Kidney tubule cell (primary cell): ENCODE data around the gene MYO7A.

ENCODE experiments used
- DNase-seq: peaks from one replicate; pipeline ENCODE4 v3.0.0-alpha.2; 2018; ENCODE audit warnings: low spot score

The MYO7A gene

GRCh38 chr11:77167111-77167626 lies 39.1 kb downstream of the MYO7A start:
- no peak for DNase-seq

GRCh38 chr11:77167791-77168190 lies 39.7 kb downstream of the MYO7A start:
- no peak for DNase-seq

GRCh38 chr11:77170107-77170506 lies 42.1 kb downstream of the MYO7A start:
- DNase-seq, result no peak

GRCh38 chr11:77171254-77171653 lies 43.2 kb downstream of the MYO7A start:
- DNase-seq, result no peak

GRCh38 chr11:77171885-77172665 lies 44.0 kb downstream of the MYO7A start:
- no peak for DNase-seq

GRCh38 chr11:77172666-77172982 lies 44.6 kb downstream of the MYO7A start:
- DNase-seq, result no peak

- DNase-seq, result no peak
Measured at GRCh38 chr11:77173494-77173893, 45.4 kb downstream of the MYO7A start.

GRCh38 chr11:77174559-77174958 lies 46.5 kb downstream of the MYO7A start:
- DNase-seq, result no peak

- no peak for DNase-seq
Measured at GRCh38 chr11:77175021-77175842, 47.2 kb downstream of the MYO7A start.

- no peak for DNase-seq
Measured at GRCh38 chr11:77175869-77176539, 48.0 kb downstream of the MYO7A start.

GRCh38 chr11:77176996-77177395 lies 49.0 kb downstream of the MYO7A start:
- DNase-seq, result no peak

- DNase-seq, result no peak
Measured at GRCh38 chr11:77178150-77178549, 50.1 kb downstream of the MYO7A start.

GRCh38 chr11:77179048-77179447 lies 51.0 kb downstream of the MYO7A start:
- no peak for DNase-seq

GRCh38 chr11:77179681-77180080 lies 51.6 kb downstream of the MYO7A start:
- no peak for DNase-seq

- DNase-seq, result no peak
Measured at GRCh38 chr11:77180346-77180745, 52.3 kb downstream of the MYO7A start.

GRCh38 chr11:77181226-77181625 lies 53.2 kb downstream of the MYO7A start:
- no peak for DNase-seq

- DNase-seq, result no peak
Measured at GRCh38 chr11:77181799-77182541, 53.9 kb downstream of the MYO7A start.

- no peak for DNase-seq
Measured at GRCh38 chr11:77182542-77183430, 54.7 kb downstream of the MYO7A start.

- DNase-seq, result no peak
Measured at GRCh38 chr11:77183431-77183984, 55.5 kb downstream of the MYO7A start.

GRCh38 chr11:77184136-77184860 lies 56.3 kb downstream of the MYO7A start:
- no peak for DNase-seq
